A549 (cell line): ENCODE measurements around the gene TERF2IP. TPM values are rescaled to one million over a fixed set of nuclear protein-coding genes. Genes with fewer than 3 reads are reported as not detected.

Experiments used
- ATAC-seq, 2 experiments: fragments of 200-7000 bp in 1 of 2; fragments of >200 bp in 1 of 2; cut with Nextera tagmentation in 1 of 2; cut with Tn5 transposase in 1 of 2; 3 replicates each; pipeline versions ENCODE4 v1.8.0 to v1.9.1; 2018 to 2020; ENCODE audit warnings: mild to moderate bottlenecking in 1 of 2, moderate library complexity in 1 of 2
- CTCF ChIA-PET: fragments of 300-600 bp; sonication (Branson Sonifier 250); formaldehyde crosslinking; extraction: SDS; loops from one replicate; lab custom pipeline; 2021; ENCODE audit warnings: antibody characterized with exemption, inconsistent platforms; lab: Yijun Ruan, JAX
- POLR2A ChIA-PET: fragments of 350-600 bp; formaldehyde crosslinking; extraction: SDS; loops from one replicate; lab custom pipeline; 2021; ENCODE audit warnings: antibody characterized with exemption, inconsistent platforms; lab: Yijun Ruan, JAX
- DNase-seq, 2 experiments: peaks; one replicate each; pipeline versions ENCODE4 v3.0.0 to v3.0.0-alpha.2; 2011 to 2016; ENCODE audit warnings: low read depth in 1 of 2, low spot score in 1 of 2
- FAIRE-seq: peaks from 2 replicates; lab custom pipeline; 2011; peaks lifted over from hg19 to GRCh38; lab: Jason Lieb, UNC
- H3K27ac ChIP-seq, 2 experiments: fragments of >200 bp; sonication (Bioruptor Twin); formaldehyde crosslinking; 3 replicates each; pipeline ENCODE4 v1.5.1; 2016 to 2017
- H3K4me1 ChIP-seq: fragments of >200 bp; sonication (Bioruptor Twin); formaldehyde crosslinking; 3 replicates; pipeline ENCODE4 v1.6.1; 2016
- H3K4me2 ChIP-seq: fragments of >200 bp; sonication (Bioruptor Twin); formaldehyde crosslinking; 3 replicates; pipeline ENCODE4 v1.6.1; 2016
- H3K4me3 ChIP-seq: fragments of >200 bp; sonication (Bioruptor Twin); formaldehyde crosslinking; 3 replicates; pipeline ENCODE4 v1.5.1; 2016
- H3K9me3 ChIP-seq: fragments of >200 bp; sonication (Bioruptor Twin); formaldehyde crosslinking; 3 replicates; pipeline ENCODE4 v1.6.1; 2016
- E2F6 ChIP-seq: IDR thresholded peaks from 2 replicates; pipeline ENCODE4 v1.6.1; 2012; ENCODE audit warnings: low read depth, borderline replicate concordance
- ELK1 ChIP-seq: fragments of 150-350 bp; IDR thresholded peaks from 2 replicates; pipeline ENCODE4 v1.6.1; 2014; ENCODE audit warnings: low read depth, mild to moderate bottlenecking, low read length
- ESRRA ChIP-seq: fragments of 150-350 bp; IDR thresholded peaks from 2 replicates; pipeline ENCODE4 v1.6.1; 2014; ENCODE audit warnings: mild to moderate bottlenecking, low read length, borderline replicate concordance
- FOSB ChIP-seq: fragments of 250-450 bp; sonication (Bioruptor Pico); IDR thresholded peaks from 2 replicates; pipeline ENCODE4 v1.5.0; 2020; ENCODE audit warnings: mild to moderate bottlenecking, moderate library complexity
- FOXS1 ChIP-seq: fragments of 250-450 bp; sonication (Bioruptor Pico); IDR thresholded peaks from 2 replicates; pipeline ENCODE4 v1.5.0; 2020; ENCODE audit warnings: mild to moderate bottlenecking, moderate library complexity
- HDAC2 ChIP-seq: fragments of 200-600 bp; sonication (generic); IDR thresholded peaks from 2 replicates; pipeline ENCODE4 v1.6.1; 2016
- HEYL ChIP-seq: fragments of 250-450 bp; sonication (Bioruptor Pico); IDR thresholded peaks from 2 replicates; pipeline ENCODE4 v1.8.0; 2021; ENCODE audit warnings: mild to moderate bottlenecking, moderate library complexity
- KDM1A ChIP-seq: fragments of 200-600 bp; sonication (generic); IDR thresholded peaks from 2 replicates; pipeline ENCODE4 v1.6.1; 2016; ENCODE audit warnings: low read depth, mild to moderate bottlenecking
- KDM5A ChIP-seq: fragments of 200-600 bp; sonication (generic); IDR thresholded peaks from 2 replicates; pipeline ENCODE4 v1.6.1; 2016; ENCODE audit warnings: antibody characterized with exemption, mild to moderate bottlenecking
- MAX ChIP-seq: IDR thresholded peaks from 2 replicates; pipeline ENCODE4 v1.6.1; 2012
- MAZ ChIP-seq: fragments of 150-350 bp; IDR thresholded peaks from 2 replicates; pipeline ENCODE4 v1.6.1; 2014; ENCODE audit warnings: antibody characterized with exemption, low read depth, low read length, borderline replicate concordance
- REST ChIP-seq: fragments of 200-600 bp; sonication (generic); IDR thresholded peaks from 2 replicates; pipeline ENCODE4 v1.6.1; 2016; ENCODE audit warnings: antibody characterized with exemption, mild to moderate bottlenecking, moderate library complexity
- RNF2 ChIP-seq: fragments of 200-600 bp; sonication (generic); IDR thresholded peaks from 2 replicates; pipeline ENCODE4 v1.6.1; 2016; ENCODE audit warnings: low read depth, mild to moderate bottlenecking, antibody characterized with exemption, moderate library complexity, borderline replicate concordance
- ZNF302 ChIP-seq: fragments of 250-450 bp; sonication (Bioruptor Pico); IDR thresholded peaks from 2 replicates; pipeline ENCODE4 v1.9.0; 2021; ENCODE audit warnings: inconsistent platforms, mild to moderate bottlenecking, moderate library complexity
- ZSCAN20 ChIP-seq: fragments of 250-450 bp; sonication (Bioruptor Pico); IDR thresholded peaks from 2 replicates; pipeline ENCODE4 v1.8.0; 2022; ENCODE audit warnings: mild to moderate bottlenecking, moderate library complexity
- WGBS: methylation state at CpG from one replicate; pipeline ENCODE4 v1.1.6; 2017; ENCODE audit errors: missing lambda C conversion rate; 5-methylcytosine and 5-hydroxymethylcytosine counted together
- polyA plus RNA-seq, 4 experiments: library from polyadenylated mRNA; depleted of rRNA in 3 of 4; stranded (reverse); fragments of >200 nt; fragmentation: RNase III in 1 of 4; extraction: RNeasy Plus Mini Kit Qiagen cat#74134 plus additional on column Dnase treatment in 1 of 4; gene quantifications; 2 replicates in 3 of 4; 3 replicates in 1 of 4; pipeline ENCODE4 v1.2.3, GENCODE V29; 2011 to 2017

The TERF2IP gene
- polyA plus RNA-seq, 2 of the 4 experiments (the other 2 are of a cell fraction) = 26.7 to 37.9 TPM

GRCh38 chr16:75648265-75649076 lies 898 bp downstream of the TERF2IP start:
- ChIA-PET CTCF (interaction anchor here (0.6 to 2.2 kb wide), 4 partner anchors 9 to 184 kb away, joined by 3 to 7 read pairs (median 4); partner anchors contain the start of gene TMEM170A), POLR2A (interaction anchor here (0.6 to 2.1 kb wide), 8 partner anchors 10 to 132 kb away, joined by 3 to 17 read pairs (median 4); partner anchors contain the start of gene ADAT1)
- H3K9me3 ChIP-seq = no peaks in the 10 kb centered on the region
- FAIRE-seq (no peak), DNase-seq (peak; percentile 72 to 77), ATAC-seq (peak; percentile 75 to 80)
- H3K27ac ChIP-seq = peak overlapping the region; percentile 87 to 96
- H3K4me1 ChIP-seq = peaks cover 22% of the 10 kb centered on the region; the same call in 2 of the 3 replicates
- peak overlapping the region; percentile 71 for H3K4me3 ChIP-seq
- H3K4me2 ChIP-seq = peak overlapping the region; percentile 78
- TF ChIP-seq ESRRA (no peak), MAX (peak; percentile 11; the same call in 1 of the 2 replicates)
- 3% methylated on average over 33 of the region's 62 CpGs for WGBS

GRCh38 chr16:75653922-75654321 lies 6.3 kb downstream of the TERF2IP start:
- Histone ChIP-seq H3K9me3 (no peaks in the 10 kb centered on the region), H3K4me3 (no peak overlapping the region), H3K4me1 (peaks cover 10% of the 10 kb centered on the region; the same call in 2 of the 3 replicates), H3K4me2 (no peak overlapping the region), H3K27ac (no peak overlapping the region)
- CTCF ChIA-PET = interaction anchor here (0.6 to 1.1 kb wide), 2 partner anchors 137 to 586 kb away, joined by 3 to 6 read pairs; no protein-coding TSS in a partner anchor
- no peak for FAIRE-seq
- POLR2A ChIA-PET = no interaction called here
- no peak for DNase-seq
- WGBS = 88% methylated on average over 1 of the region's 1 CpG
- no peak for ATAC-seq
- TF ChIP-seq E2F6 (no peak), HEYL (no peak), HDAC2 (no peak), MAZ (no peak), FOSB (CRISPR knock-in tag) (no peak), MAX (no peak), RNF2 (no peak), ZSCAN20 (no peak), KDM1A (no peak), FOXS1 (CRISPR knock-in tag) (no peak), ESRRA (no peak), KDM5A (no peak), REST (no peak), ZNF302 (CRISPR knock-in tag) (no peak), ELK1 (no peak)
- TF ChIP-seq, all 56 proteins: peak for 0
